Fibroblast of the aortic adventitia (primary cell): Measurements from ENCODE around the gene NAV1. TPM values are rescaled to one million over a fixed set of nuclear protein-coding genes. Genes with fewer than 3 reads are reported as not detected.
A peak's percentile ranks its signal among the peaks of the same experiment; 100 is the strongest.

Experiments used
- DNase-seq: peaks from one replicate; pipeline ENCODE4 v3.0.0-alpha.2; 2010; ENCODE audit warnings: low read depth
- H3K4me3 ChIP-seq: 2 replicates; pipeline ENCODE4 v1.5.1; 2011; ENCODE audit warnings: low read depth, mild to moderate bottlenecking, control low read depth, low read length, moderate library complexity
- total RNA-seq: library from RNA; depleted of rRNA; stranded (reverse); fragments of >200 nt; gene quantifications from 2 replicates; pipeline ENCODE4 v1.2.3, GENCODE V29; 2012; ENCODE audit warnings: low replicate concordance
- TF ChIP-seq, protein P1 (sequence below): IDR thresholded peaks from 2 replicates; pipeline ENCODE4 v1.5.1; 2011; ENCODE audit warnings: mild to moderate bottlenecking, low read length, control low read depth, inconsistent platforms; ENCODE audit not compliant: insufficient read depth

NAV1 gene
- total RNA-seq, 1 donor = 136 TPM

DNA sequence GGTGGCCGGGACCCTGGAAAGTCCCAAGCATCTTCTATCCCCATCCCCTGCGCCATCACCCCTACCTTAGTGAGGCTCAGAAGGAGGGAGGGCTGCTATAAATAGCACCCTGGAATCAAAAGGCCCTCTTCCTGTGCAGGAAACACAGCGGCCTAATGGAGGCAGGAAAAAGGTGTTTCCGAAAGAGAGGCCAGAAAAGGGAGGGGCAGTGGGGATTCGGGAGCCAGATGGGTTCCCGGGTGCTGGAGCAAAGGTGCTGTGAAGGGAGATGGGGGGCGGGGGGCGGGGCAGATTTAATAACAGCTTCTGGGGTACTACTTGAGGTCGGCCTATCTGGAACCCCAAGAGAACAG lies 16.6 kb downstream of the NAV1 start:
- TF ChIP-seq, protein P1, sequence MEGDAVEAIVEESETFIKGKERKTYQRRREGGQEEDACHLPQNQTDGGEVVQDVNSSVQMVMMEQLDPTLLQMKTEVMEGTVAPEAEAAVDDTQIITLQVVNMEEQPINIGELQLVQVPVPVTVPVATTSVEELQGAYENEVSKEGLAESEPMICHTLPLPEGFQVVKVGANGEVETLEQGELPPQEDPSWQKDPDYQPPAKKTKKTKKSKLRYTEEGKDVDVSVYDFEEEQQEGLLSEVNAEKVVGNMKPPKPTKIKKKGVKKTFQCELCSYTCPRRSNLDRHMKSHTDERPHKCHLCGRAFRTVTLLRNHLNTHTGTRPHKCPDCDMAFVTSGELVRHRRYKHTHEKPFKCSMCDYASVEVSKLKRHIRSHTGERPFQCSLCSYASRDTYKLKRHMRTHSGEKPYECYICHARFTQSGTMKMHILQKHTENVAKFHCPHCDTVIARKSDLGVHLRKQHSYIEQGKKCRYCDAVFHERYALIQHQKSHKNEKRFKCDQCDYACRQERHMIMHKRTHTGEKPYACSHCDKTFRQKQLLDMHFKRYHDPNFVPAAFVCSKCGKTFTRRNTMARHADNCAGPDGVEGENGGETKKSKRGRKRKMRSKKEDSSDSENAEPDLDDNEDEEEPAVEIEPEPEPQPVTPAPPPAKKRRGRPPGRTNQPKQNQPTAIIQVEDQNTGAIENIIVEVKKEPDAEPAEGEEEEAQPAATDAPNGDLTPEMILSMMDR = no peak
- DNase-seq = no peak
- H3K4me3 ChIP-seq = no peak overlapping the region

DNA sequence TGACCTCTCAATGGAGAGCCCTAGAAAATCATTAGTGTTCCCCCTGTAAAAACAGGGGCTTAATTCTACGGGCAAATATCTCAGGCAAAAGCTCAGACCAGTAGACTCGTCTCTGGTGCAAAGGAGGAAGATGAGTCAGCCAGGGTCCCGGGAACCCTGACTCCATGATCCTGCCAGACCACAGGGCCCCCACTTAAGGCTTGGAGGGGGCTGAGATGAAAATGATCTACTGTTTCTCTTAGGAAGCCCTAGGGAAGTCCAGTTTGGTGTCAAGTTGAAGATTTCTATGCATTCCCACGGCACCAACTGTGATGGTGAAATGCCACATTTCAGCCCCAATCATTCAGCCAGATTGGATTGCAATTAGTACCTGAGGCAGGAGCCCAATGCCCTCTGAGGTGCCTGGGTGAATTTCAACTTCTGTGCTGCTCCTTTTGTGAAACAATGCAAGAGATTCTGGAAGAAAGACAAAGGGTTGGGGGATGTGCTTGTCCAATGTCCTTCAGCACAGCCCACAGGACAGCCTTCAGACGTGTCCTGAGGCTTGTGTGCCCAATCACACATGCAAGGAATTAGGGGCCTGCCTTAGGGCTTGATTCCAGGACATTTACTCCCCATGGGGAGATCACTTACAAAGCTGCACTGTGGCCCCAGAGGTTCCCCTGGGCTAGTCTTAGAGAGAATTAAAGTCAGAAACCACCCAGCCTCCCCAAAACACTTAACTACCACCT lies 18.1 kb downstream of the NAV1 start:
- no peak overlapping the region for H3K4me3 ChIP-seq
- DNase-seq = peak; percentile 30
- TF ChIP-seq, protein P1 = no peak

DNA sequence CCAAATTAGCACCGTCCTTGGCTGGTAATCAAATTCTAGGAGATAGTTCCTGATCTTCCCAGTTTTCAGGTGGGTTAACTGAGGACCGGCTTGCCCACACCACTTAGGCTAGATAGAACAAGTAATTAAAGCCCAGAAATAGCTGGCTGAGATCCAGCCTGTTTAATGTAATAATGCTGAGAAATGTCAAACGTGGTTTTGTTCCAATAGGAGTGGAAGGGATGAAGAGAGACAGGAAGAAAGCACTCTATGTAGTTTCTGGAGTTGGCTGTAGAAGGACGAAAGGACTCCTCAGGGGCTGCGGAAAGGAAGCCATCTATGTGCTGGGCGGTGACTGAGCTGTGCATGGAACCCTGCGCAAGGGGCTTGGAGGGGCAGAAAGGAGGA lies 18.6 kb downstream of the NAV1 start:
- H3K4me3 ChIP-seq = no peak overlapping the region
- DNase-seq = peak; percentile 47
- TF ChIP-seq, protein P1 = no peak

DNA sequence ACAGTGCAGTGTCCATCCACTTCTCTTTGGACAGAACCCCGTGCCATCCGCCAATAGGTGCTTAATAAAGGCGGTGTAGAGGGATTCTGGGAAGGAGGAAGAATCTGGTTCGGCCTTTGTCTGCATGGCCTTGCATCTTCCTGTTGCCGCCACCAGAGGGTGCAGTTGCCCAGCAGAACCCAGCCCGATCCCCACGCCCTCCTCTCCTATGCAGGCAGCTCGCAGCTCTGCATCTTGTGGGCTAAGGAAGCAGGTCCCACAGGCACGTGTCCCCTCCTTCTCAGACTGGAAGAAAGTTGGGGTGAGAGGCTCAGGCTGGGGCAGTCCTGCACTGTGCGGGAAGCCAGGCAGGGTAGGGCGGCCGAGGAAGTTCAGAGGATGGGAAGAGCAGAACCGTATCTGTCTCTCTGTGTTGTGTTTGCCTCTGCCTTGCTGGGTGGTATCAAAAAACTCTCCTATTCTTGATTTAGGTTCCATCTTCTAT lies 20.8 kb downstream of the NAV1 start:
- peak; percentile 87 for DNase-seq
- TF ChIP-seq, protein P1 = peak; percentile 96
- H3K4me3 ChIP-seq = no peak overlapping the region

DNA sequence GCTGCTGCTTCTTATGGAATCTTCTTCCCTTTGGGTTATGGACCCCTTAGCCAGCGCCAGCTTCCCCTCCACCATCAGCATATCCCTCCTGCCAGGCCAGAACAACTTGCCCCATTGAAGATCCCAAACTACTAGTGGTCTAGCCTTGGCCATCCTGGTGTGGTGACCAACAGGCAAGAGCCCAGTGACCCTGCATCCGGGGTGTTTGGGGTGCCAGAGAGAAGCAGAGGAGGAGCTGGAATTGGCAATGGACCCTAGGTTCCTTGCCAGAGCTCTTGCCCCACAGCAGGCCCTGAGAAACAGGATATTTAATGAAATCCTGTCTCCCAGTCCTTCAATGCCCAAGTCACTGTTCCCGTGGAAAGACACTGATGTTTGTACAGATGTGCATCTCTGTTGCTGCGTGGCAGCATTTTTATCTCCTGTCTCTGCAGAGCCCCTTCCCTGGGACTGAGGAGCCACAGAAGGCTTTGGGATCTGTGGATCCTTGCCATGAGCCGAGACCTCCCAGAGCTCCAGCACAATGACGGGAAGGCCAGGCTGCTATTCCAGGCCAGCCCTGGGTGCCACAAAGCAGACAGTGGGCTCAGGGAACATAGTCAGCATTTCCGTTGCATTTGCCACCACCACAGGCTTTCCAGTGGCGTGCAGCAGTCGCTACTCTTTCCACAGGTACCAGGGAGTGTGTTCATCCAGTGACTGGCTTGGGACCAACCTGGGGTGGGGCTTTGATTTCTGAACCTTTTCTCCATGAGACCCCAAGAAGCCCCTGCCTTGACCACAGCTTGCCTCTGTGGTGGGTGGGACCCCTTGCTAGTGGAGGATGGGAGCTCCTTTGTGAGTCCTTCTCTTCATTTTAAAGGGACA lies 21.6 kb downstream of the NAV1 start:
- TF ChIP-seq, protein P1 = no peak
- DNase-seq = no peak
- no peak overlapping the region for H3K4me3 ChIP-seq

DNA sequence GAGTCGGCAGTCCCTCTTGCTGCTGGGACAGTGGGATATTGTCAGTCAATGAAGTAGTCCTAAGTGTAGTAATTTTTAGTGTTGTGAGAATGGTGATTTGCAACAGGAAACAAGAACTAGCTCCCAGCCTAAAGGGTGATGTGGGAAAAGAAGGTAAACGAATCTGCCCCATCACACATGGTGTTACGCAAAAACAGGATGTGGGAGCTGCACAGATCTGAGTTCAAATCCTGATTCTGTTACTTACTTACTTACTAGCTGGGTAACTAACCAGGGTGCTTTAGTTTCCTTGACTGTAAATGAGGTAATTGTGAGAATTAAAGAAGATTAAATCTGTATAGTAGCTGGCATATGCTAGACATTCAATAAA lies 22.3 kb downstream of the NAV1 start:
- DNase-seq = no peak
- no peak overlapping the region for H3K4me3 ChIP-seq
- TF ChIP-seq, protein P1 = no peak
